GM12878 (cell line): ENCODE data around the gene RYR2.

Source experiments
- ATF7 ChIP-seq: fragments of 450-650 bp; IDR thresholded peaks from 2 replicates; pipeline ENCODE4 v1.6.1; 2016; ENCODE audit warnings: low read depth, mild to moderate bottlenecking
- CHD4 ChIP-seq: fragments of 200-600 bp; sonication (generic); IDR thresholded peaks from 2 replicates; pipeline ENCODE4 v1.6.1; 2016; ENCODE audit warnings: mild to moderate bottlenecking
- EP300 ChIP-seq, 2 experiments: fragments of 150-350 bp in 1 of 2; IDR thresholded peaks; 2 replicates each; pipeline ENCODE4 v1.6.1; 2011 to 2012; ENCODE audit warnings: low read depth in 2 of 2, low read length in 2 of 2, borderline replicate concordance in 1 of 2, improper control_type of control experiment in 1 of 2, inconsistent platforms in 1 of 2; ENCODE audit not compliant: control insufficient read depth in 1 of 2
- EZH2 ChIP-seq: IDR thresholded peaks from 2 replicates; pipeline ENCODE4 v1.6.1; 2012; ENCODE audit warnings: low read depth, mild to moderate bottlenecking, control low read depth, inconsistent platforms, low read length, borderline replicate concordance; ENCODE audit not compliant: control insufficient read depth
- FOS ChIP-seq: IDR thresholded peaks from 3 replicates; pipeline ENCODE4 v1.6.1; 2011; ENCODE audit warnings: borderline replicate concordance; ENCODE audit not compliant: insufficient read length; ENCODE audit errors: extremely low read depth
- MTA3 ChIP-seq: IDR thresholded peaks from 2 replicates; pipeline ENCODE4 v1.6.1; 2012; ENCODE audit warnings: low read length, inconsistent platforms, borderline replicate concordance
- POLR2A ChIP-seq: IDR thresholded peaks from 2 replicates; pipeline ENCODE4 v1.6.1; 2011; ENCODE audit warnings: low read depth, mild to moderate bottlenecking, low read length
- RAD21 ChIP-seq: IDR thresholded peaks from 2 replicates; pipeline ENCODE4 v1.6.1; 2011; ENCODE audit warnings: mild to moderate bottlenecking, low read depth, low read length, moderate library complexity; ENCODE audit not compliant: insufficient read depth
- RFX5 ChIP-seq: IDR thresholded peaks from 2 replicates; pipeline ENCODE4 v1.6.1; 2011; ENCODE audit warnings: low read depth, low read length, improper control_type of control experiment
- TCF7 ChIP-seq: IDR thresholded peaks from 2 replicates; pipeline ENCODE4 v1.6.1; 2014; ENCODE audit warnings: antibody characterized with exemption, borderline replicate concordance
- ZNF274 ChIP-seq: IDR thresholded peaks from one replicate; pipeline ENCODE4 v1.8.0; 2011; ENCODE audit not compliant: insufficient read length, insufficient read depth
- TF ChIP-seq, protein P1 (sequence below), 3 experiments: IDR thresholded peaks in 2 of 3; conservative IDR thresholded peaks in 1 of 3; 2 replicates each; pipeline ENCODE4 v1.5.1; 2011; ENCODE audit warnings: low read depth in 3 of 3, low read length in 3 of 3, mild to moderate bottlenecking in 3 of 3, control low read depth in 2 of 3, moderate library complexity in 2 of 3, inconsistent platforms in 1 of 3, mixed read lengths in 1 of 3; ENCODE audit not compliant: control insufficient read depth in 2 of 3, insufficient read depth in 1 of 3; ENCODE audit errors: extremely low read depth in 1 of 3
- TF ChIP-seq, protein P2 (sequence below): fragments of 450-650 bp; IDR thresholded peaks from 2 replicates; pipeline ENCODE4 v1.6.1; 2018; ENCODE audit warnings: mild to moderate bottlenecking, low read depth, moderate library complexity; ENCODE audit not compliant: partially characterized antibody

DNA sequence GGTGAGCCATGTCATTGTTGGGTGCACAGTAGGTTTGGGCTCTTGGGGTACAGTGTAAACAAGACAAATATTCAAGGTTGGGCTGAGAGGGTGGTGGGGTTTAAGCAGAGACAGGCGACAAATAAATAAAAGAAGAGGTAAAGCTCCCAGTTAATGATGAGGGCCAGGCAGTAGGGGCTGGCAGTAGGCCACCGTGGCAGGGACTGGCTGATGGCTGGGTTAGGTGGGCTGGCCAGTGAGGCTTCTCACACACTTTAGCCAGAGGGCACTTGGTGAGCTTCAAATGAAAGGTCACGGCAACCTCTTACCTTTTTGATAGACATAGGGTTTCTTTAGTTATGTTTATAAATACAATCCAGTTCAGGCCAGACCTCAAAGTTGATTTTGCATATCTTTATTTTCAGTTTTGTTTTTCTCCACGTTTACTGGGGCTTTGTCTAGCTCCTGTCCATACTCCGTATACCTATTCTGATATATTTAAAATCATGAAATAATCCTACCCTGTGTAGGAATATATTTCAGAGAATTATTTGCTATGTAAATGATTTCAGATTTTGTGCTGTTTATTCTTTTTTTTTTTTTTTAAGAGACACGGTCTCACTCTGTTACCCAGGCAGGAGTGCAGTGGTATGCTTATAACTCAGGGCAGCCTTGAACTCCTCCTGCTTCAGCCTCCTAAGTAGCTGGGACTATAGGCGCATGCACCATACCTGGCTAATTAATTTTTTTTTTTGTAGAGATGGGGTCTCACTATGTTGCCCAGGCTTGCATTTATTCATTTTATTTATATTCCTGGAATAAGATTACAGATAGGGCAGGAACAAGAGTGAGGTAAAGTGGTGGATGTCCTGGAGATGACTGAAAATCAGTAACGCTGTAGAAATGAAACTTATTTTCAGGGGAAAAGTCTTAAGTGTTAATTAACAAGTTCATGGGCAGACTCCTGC is 122.7 kb downstream of the RYR2 start:
- no peak for TF ChIP-seq POLR2A
- TF ChIP-seq, protein P1, sequence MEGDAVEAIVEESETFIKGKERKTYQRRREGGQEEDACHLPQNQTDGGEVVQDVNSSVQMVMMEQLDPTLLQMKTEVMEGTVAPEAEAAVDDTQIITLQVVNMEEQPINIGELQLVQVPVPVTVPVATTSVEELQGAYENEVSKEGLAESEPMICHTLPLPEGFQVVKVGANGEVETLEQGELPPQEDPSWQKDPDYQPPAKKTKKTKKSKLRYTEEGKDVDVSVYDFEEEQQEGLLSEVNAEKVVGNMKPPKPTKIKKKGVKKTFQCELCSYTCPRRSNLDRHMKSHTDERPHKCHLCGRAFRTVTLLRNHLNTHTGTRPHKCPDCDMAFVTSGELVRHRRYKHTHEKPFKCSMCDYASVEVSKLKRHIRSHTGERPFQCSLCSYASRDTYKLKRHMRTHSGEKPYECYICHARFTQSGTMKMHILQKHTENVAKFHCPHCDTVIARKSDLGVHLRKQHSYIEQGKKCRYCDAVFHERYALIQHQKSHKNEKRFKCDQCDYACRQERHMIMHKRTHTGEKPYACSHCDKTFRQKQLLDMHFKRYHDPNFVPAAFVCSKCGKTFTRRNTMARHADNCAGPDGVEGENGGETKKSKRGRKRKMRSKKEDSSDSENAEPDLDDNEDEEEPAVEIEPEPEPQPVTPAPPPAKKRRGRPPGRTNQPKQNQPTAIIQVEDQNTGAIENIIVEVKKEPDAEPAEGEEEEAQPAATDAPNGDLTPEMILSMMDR (IDR thresholded peaks at IDR 0.05 in 2 of 3, conservative IDR thresholded peaks at IDR 0.05 in 1 of 3; ENCODE audit: control insufficient read depth in 2 of 3, extremely low read depth in 1 of 3, insufficient read depth in 1 of 3, low read depth in 3 of 3, low read length in 3 of 3): no peak
- TF ChIP-seq ATF7: no peak
- TF ChIP-seq RAD21: no peak
- TF ChIP-seq, protein P2, sequence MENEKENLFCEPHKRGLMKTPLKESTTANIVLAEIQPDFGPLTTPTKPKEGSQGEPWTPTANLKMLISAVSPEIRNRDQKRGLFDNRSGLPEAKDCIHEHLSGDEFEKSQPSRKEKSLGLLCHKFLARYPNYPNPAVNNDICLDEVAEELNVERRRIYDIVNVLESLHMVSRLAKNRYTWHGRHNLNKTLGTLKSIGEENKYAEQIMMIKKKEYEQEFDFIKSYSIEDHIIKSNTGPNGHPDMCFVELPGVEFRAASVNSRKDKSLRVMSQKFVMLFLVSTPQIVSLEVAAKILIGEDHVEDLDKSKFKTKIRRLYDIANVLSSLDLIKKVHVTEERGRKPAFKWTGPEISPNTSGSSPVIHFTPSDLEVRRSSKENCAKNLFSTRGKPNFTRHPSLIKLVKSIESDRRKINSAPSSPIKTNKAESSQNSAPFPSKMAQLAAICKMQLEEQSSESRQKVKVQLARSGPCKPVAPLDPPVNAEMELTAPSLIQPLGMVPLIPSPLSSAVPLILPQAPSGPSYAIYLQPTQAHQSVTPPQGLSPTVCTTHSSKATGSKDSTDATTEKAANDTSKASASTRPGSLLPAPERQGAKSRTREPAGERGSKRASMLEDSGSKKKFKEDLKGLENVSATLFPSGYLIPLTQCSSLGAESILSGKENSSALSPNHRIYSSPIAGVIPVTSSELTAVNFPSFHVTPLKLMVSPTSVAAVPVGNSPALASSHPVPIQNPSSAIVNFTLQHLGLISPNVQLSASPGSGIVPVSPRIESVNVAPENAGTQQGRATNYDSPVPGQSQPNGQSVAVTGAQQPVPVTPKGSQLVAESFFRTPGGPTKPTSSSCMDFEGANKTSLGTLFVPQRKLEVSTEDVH: no peak
- TF ChIP-seq RFX5: no peak
- no peak for TF ChIP-seq FOS
- no peak for TF ChIP-seq ZNF274
- TF ChIP-seq EP300 (IDR thresholded peaks at IDR 0.05; ENCODE audit: borderline replicate concordance in 1 of 2, control insufficient read depth in 1 of 2, low read depth in 2 of 2, low read length in 2 of 2): no peak
- no peak for TF ChIP-seq TCF7
- no peak for TF ChIP-seq CHD4
- no peak for TF ChIP-seq MTA3
- TF ChIP-seq EZH2: no peak
